Pancreas (tissue), 10 donors: ENCODE data around the gene MCHR2. TPM values are rescaled to one million over a fixed set of nuclear protein-coding genes. Genes with fewer than 3 reads are reported as not detected.
A peak's percentile ranks its signal among the peaks of the same experiment; 100 is the strongest.
"Not testable (repeated sequence)": the region's sequence is repeated elsewhere in the genome, so short reads cannot be mapped to it uniquely, and the experiment has no call there.

Source experiments
- ATAC-seq, 4 donors: fragments of 200-7000 bp; cut with Tn5 transposase; one replicate each; pipeline versions ENCODE4 v1.8.0 to v1.9.1; 2020; ENCODE audit warnings: mild to moderate bottlenecking in 4 of 4, moderate library complexity in 4 of 4
- DNase-seq, 6 donors: peaks; one replicate each; pipeline ENCODE4 v3.0.0-alpha.2; 2020
- FAIRE-seq: peaks from 2 replicates; lab custom pipeline; 2012; peaks lifted over from hg19 to GRCh38; lab: Jason Lieb, UNC
- H3K27ac ChIP-seq, 4 donors: fragments of 200-600 bp; sonication (generic); 1 replicate in 3 of 4; 2 replicates in 1 of 4; pipeline versions ENCODE4 v1.5.0 to v1.8.0; 2020
- H3K27me3 ChIP-seq, 4 donors: fragments of 200-600 bp; one replicate each; pipeline ENCODE4 v1.8.0; 2021
- H3K36me3 ChIP-seq, 3 donors: fragments of 200-600 bp; sonication (generic) in 1 of 3; one replicate each; pipeline versions ENCODE4 v1.5.0 to v1.8.0; 2020 to 2021
- H3K4me1 ChIP-seq, 3 donors: fragments of 200-600 bp; one replicate each; pipeline ENCODE4 v1.8.0; 2021
- H3K4me3 ChIP-seq, 4 donors: fragments of 200-600 bp; sonication (generic) in 2 of 4; one replicate each; pipeline versions ENCODE4 v1.5.0 to v1.8.0; 2020 to 2021
- H3K9me3 ChIP-seq, 4 donors: fragments of 200-600 bp; one replicate each; pipeline ENCODE4 v1.8.0; 2021
- WGBS, 2 donors: extraction: QIAGEN DNeasy Blood & Tissue Kit; methylation state at CpG; one replicate each; pipeline ENCODE4 v1.1.7; 2013; 5-methylcytosine and 5-hydroxymethylcytosine counted together
- intact Hi-C, 3 donors: fragments of 100-400 bp; cut with DNase I; formaldehyde crosslinking; loops; one replicate each; pipeline versions ENCODE4 v1.11.1 to v1.14.2; 2022
- polyA plus RNA-seq, 2 donors: library from polyadenylated mRNA; stranded (reverse); fragments of 200-250 nt; gene quantifications; one replicate each; pipeline ENCODE4 v1.2.3, GENCODE V29; 2013
- total RNA-seq, 6 donors: library from RNA; stranded (reverse); fragmentation: NEBNext Ultra II Directional in 4 of 6; extraction: Animal tissue kit (Norgen Biotek cat#: 25700) in 4 of 6; gene quantifications; one replicate each; pipeline versions ENCODE4 v1.2.1 to v1.2.4, GENCODE V29; 2021 to 2023
- TF ChIP-seq, protein P1 (sequence below), 4 donors: fragments of 200-600 bp; sonication (generic) in 3 of 4; IDR thresholded peaks; one replicate each; pipeline versions ENCODE4 v1.5.0 to v1.8.0; 2021; ENCODE audit warnings: antibody characterized with exemption in 4 of 4
- donor health status: healthy with polysubstance abuse.
- donor health status: DM: no; HTN: no; CAD: no; lungs with moderate emphysema.
- donor health status: DM: no; HTN: no; CAD: no.
- donor health status: control.
- donor health status: control.
- donor health status: Bipolar disorder and iron deficiency.
- donor health status: DM: yes; HTN: yes; CAD: no.
- donor health status: DM: no; HTN: no; CAD: no.
- donor health status: DM: no; HTN: no; CAD: no.
- donor health status: DM: yes; HTN: yes; CAD: no.

The MCHR2 gene, protein sequence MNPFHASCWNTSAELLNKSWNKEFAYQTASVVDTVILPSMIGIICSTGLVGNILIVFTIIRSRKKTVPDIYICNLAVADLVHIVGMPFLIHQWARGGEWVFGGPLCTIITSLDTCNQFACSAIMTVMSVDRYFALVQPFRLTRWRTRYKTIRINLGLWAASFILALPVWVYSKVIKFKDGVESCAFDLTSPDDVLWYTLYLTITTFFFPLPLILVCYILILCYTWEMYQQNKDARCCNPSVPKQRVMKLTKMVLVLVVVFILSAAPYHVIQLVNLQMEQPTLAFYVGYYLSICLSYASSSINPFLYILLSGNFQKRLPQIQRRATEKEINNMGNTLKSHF
- total RNA-seq: not detected
- polyA plus RNA-seq: not detected

DNA sequence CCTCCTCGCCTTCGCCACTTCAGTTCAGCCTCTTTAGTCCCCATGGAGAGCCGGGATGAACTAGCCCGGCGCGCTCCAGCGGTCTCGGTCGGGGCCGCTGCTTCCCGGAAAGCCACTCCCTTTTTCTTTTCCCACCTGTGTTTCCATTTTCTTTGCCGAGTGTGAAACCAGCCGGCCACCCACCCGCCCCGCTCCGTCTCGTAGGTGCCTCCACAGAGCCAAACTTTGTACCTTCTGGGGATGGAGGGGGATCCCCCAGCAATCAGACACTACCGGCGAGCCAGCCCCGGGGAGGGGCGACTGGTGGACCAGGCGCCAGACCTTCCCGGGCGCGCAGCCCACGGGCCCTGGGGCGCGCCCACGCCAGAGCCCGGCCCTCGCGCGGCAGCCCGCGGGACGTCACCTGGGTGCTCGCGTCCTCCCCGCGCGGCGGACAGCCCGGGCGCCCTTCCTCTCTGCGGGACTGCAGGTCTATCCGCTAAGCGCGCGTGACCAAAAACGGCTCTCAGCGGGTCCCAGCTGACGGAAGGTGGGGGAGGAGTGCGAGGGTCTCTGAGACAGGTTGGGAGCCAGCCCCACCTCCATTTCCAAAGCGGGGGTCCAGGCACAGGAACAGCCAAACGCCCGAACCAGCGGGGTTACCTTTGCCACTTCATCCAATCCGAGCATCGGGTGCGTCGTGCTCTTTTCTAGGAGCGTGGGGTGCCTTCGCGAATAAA lies at the start of gene MCHR2:
Gene MCHR2 (minus strand): TSS at position 691 of the 719 bp plus-strand sequence. CDS start 38,076 bp downstream, outside the sequence.
- H3K9me3 ChIP-seq: no peaks in the 10 kb centered on the region
- WGBS, 2 donors: 3% methylated on average over 63 to 64 of the region's 64 CpGs
- no peaks in the 10 kb centered on the region for H3K36me3 ChIP-seq
- DNase-seq (peak in 2 of 6 donors; percentile 50 to 66), ATAC-seq (peak in 3 of 4 donors; percentile 25 to 57 (median 50)), FAIRE-seq (no peak)
- H3K27me3 ChIP-seq: peaks cover 0 to 12% (median 2%) of the 10 kb centered on the region in 4 donors
- H3K4me1 ChIP-seq: no peaks in the 10 kb centered on the region
- intact Hi-C loops: no loop called here
- H3K4me3 ChIP-seq: peak within 1 kb of the TSS in 3 of 4 donors; percentile 10 to 41 (median 15)
- TF ChIP-seq, protein P1, sequence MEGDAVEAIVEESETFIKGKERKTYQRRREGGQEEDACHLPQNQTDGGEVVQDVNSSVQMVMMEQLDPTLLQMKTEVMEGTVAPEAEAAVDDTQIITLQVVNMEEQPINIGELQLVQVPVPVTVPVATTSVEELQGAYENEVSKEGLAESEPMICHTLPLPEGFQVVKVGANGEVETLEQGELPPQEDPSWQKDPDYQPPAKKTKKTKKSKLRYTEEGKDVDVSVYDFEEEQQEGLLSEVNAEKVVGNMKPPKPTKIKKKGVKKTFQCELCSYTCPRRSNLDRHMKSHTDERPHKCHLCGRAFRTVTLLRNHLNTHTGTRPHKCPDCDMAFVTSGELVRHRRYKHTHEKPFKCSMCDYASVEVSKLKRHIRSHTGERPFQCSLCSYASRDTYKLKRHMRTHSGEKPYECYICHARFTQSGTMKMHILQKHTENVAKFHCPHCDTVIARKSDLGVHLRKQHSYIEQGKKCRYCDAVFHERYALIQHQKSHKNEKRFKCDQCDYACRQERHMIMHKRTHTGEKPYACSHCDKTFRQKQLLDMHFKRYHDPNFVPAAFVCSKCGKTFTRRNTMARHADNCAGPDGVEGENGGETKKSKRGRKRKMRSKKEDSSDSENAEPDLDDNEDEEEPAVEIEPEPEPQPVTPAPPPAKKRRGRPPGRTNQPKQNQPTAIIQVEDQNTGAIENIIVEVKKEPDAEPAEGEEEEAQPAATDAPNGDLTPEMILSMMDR (IDR thresholded peaks at IDR 0.05): no peak
- no peak within 1 kb of the TSS for H3K27ac ChIP-seq

DNA sequence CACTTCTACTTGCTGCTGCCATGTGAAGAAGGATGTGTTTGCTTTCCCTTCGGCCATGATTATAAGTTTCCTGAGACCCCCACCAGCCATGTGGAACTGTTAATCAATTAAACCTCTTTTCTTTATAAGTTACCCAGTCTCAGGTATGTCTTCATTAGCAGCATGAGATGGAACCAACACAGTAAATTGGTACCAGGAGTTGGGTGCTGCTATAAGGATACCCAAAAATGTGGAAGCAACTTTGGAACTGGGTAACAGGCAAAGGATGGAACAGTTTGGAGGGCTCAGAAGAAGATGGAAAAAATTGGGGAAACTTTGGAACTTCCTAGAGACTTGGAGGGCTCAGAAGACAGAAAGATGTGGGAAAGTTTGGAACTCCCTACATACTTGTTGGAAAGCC lies 44.5 kb upstream of the MCHR2 start:
- H3K27ac ChIP-seq, intact Hi-C loops, H3K9me3 ChIP-seq, H3K4me3 ChIP-seq, DNase-seq, ATAC-seq, H3K4me1 ChIP-seq, FAIRE-seq, H3K27me3 ChIP-seq, H3K36me3 ChIP-seq: not testable (repeated sequence)
- 51 to 58% methylated on average over 1 of the region's 1 CpG for WGBS, 2 donors

DNA sequence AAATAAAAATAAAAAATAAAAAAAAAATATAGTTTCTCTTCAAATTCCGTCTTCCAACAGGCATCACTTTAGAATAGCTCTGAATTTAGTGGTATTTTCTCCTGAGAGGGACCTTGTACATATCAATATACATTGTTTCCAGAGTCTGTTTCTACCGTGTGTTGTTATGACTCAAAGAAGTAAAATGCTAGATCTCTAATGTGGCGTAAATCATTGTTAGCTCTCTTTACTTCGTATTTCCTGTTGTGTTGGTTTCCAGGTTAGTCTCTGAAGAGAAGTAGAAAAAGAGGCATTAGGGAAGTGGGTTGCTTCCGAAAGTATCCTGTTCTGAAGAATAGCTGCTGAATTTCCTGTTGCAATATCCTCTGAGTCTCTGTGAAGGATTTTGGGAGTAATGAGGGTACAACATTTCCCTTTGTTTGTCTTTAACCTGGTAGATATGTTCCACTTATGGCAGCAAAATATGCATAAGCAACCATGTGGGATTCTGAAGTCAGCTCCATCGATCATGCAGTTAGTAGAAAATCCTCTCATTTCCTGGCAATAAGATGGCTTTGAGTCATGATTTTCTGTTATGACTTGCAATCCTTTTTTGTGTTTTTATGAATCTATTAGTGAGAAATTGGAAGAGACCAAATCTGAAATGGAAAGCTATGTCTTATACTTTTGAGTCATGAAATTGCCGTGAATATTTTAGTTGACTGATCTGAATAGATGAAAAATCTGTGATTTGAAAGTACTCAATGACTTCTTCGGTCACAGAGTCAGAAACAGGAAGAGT lies 42.0 kb upstream of the MCHR2 start:
- intact Hi-C loops: no loop called here
- H3K4me3 ChIP-seq: no peak overlapping the region
- no peak overlapping the region for H3K27ac ChIP-seq
- H3K9me3 ChIP-seq: no peaks in the 10 kb centered on the region
- H3K36me3 ChIP-seq: no peaks in the 10 kb centered on the region
- FAIRE-seq (no peak), ATAC-seq (no peak), DNase-seq (no peak)
- H3K4me1 ChIP-seq: no peaks in the 10 kb centered on the region
- TF ChIP-seq, protein P1 (IDR thresholded peaks at IDR 0.05): no peak
- H3K27me3 ChIP-seq: no peaks in the 10 kb centered on the region
- 60 to 61% methylated on average over 8 of the region's 8 CpGs for WGBS, 2 donors

DNA sequence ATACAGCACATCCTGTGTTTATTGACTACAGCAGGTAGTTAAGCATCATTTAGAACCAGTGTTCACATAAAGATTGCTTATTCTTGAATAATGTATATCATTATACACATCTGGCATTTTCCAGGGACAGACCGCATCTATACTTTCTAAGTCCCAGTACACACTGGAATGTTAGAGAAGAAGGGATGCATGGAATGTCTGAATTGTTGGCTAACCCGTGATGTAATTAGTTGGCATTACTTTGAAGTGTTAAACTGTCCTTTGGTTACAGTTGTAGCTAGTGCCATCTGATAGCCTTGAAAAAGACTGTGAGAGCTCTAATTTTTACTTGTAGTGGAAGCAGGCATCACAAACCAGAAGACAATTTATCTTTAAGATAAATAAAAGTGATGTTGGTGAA lies 29.8 kb upstream of the MCHR2 start:
- ATAC-seq (no peak), FAIRE-seq (no peak), DNase-seq (no peak)
- no peak overlapping the region for H3K27ac ChIP-seq
- H3K27me3 ChIP-seq: no peaks in the 10 kb centered on the region
- TF ChIP-seq, protein P1 (IDR thresholded peaks at IDR 0.05): no peak
- no peak overlapping the region for H3K4me3 ChIP-seq
- H3K9me3 ChIP-seq: no peaks in the 10 kb centered on the region
- H3K36me3 ChIP-seq: no peaks in the 10 kb centered on the region
- WGBS, 2 donors: 51 to 58% methylated on average over 2 of the region's 2 CpGs
- intact Hi-C loops: no loop called here
- H3K4me1 ChIP-seq: no peaks in the 10 kb centered on the region

DNA sequence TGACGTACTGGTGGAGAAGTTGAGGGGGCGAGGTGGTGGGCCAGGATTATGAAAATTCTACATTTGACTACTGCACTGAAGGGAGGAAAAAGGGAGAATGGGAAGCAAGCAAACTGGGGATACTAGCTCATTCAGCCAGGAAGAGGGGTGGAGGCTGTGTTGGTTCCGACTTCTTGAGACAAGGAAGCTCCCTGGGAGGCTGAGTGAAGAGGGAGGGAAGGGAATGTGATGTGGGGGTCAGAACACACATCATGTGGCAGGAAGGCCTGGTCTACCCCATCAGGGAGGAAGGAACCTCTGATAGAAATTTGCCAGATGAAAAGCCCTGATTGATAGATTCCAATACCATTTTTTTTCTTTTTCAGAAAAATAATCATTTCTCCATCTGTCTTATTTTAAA lies 28.8 kb upstream of the MCHR2 start:
- Histone ChIP-seq H3K27ac (no peak overlapping the region), H3K4me1 (no peaks in the 10 kb centered on the region), H3K36me3 (no peaks in the 10 kb centered on the region), H3K4me3 (no peak overlapping the region), H3K9me3 (no peaks in the 10 kb centered on the region), H3K27me3 (no peaks in the 10 kb centered on the region)
- no peak for FAIRE-seq
- WGBS, 2 donors: 75 to 86% methylated on average over 3 of the region's 3 CpGs
- intact Hi-C loops: no loop called here
- TF ChIP-seq, protein P1 (IDR thresholded peaks at IDR 0.05): no peak
- DNase-seq: no peak
- ATAC-seq: no peak
